ENCODE measurements around the gene MSS51. TPM values are rescaled to one million over a fixed set of nuclear protein-coding genes. Genes with fewer than 3 reads are reported as not detected.

Gene MSS51
- total and polyA plus RNA-seq, 2 donors (not counting 3 experiments of a cell fraction or from before 2014, with no cell fraction given): 1.8 to 3.5 TPM

- POLR2A ChIA-PET: interaction anchor here (0.5 kb wide), 1 partner anchor 127 kb away, joined by 3 read pairs; no protein-coding TSS in a partner anchor
- peaks cover 3% of the 10 kb centered on the region for H3K9me1 ChIP-seq (replicated peaks; ENCODE audit: control insufficient read depth, extremely low read depth, insufficient read depth, low read length)
- H3K36me3 ChIP-seq (ENCODE audit: control insufficient read depth in 2 of 2, extremely low read depth in 1 of 2, insufficient read depth in 2 of 2, low read length in 2 of 2): peaks cover 0 to 3% of the 10 kb centered on the region in 2 experiments
- no peaks in the 10 kb centered on the region for H3K9me3 ChIP-seq (replicated peaks; ENCODE audit: control insufficient read depth, insufficient read depth, low read length)
- no peak for TF ChIP-seq POLR2AphosphoS5 (IDR thresholded peaks at IDR 0.05; ENCODE audit: insufficient read depth, low read depth, low read length)
- TF ChIP-seq POLR2A (IDR thresholded peaks at IDR 0.05; ENCODE audit: low read depth, low read length): no peak
- no peak for TF ChIP-seq MAX (IDR thresholded peaks at IDR 0.05; ENCODE audit: insufficient read depth, insufficient read length)
- TF ChIP-seq CTCF (IDR thresholded peaks at IDR 0.05; ENCODE audit: extremely low read depth in 1 of 2, insufficient read depth in 1 of 2, low read depth in 1 of 2, low read length in 2 of 2): no peak
- TF ChIP-seq JUN (IDR thresholded peaks at IDR 0.05; ENCODE audit: borderline replicate concordance, insufficient read depth, insufficient read length, low read depth): no peak
- no peak for TF ChIP-seq GATA2 (IDR thresholded peaks at IDR 0.05; ENCODE audit: insufficient read depth, insufficient read length, low read depth, low read length)
- no peak for TF ChIP-seq FOS (IDR thresholded peaks at IDR 0.05; ENCODE audit: borderline replicate concordance, insufficient read depth, low read length)
- no peak for TF ChIP-seq MYC (IDR thresholded peaks at IDR 0.05; ENCODE audit: low read depth, low read length)
- TF ChIP-seq EZH2 (IDR thresholded peaks at IDR 0.05; ENCODE audit: borderline replicate concordance, low read depth, low read length, severe bottlenecking): no peak
- H3K79me2 ChIP-seq (ENCODE audit: control insufficient read depth, insufficient read depth, low read length): no peaks in the 10 kb centered on the region
- CTCF ChIA-PET: interaction anchor here (1.0 kb wide), 1 partner anchor 11 kb away, joined by 3 read pairs; no protein-coding TSS in a partner anchor
- no peak for DNase-seq (ENCODE audit: low read depth, low spot score)
- no peak overlapping the region for H2AFZ ChIP-seq (ENCODE audit: low read depth, low read length)
- no peak for FAIRE-seq
- BruUV-seq (replicated peaks): no TSS peak
- no peak overlapping the region for H3K9ac ChIP-seq (replicated peaks; ENCODE audit: extremely low read depth, insufficient read depth, low read length)
- no peaks in the 10 kb centered on the region for H3K27me3 ChIP-seq (ENCODE audit: control insufficient read depth in 2 of 2, insufficient read depth in 2 of 2, low read length in 2 of 2)
- H4K20me1 ChIP-seq (replicated peaks; ENCODE audit: control insufficient read depth, extremely low read depth, insufficient read depth, low read length): no peaks in the 10 kb centered on the region
- no peak overlapping the region for H3K27ac ChIP-seq (ENCODE audit: insufficient read depth, low read depth, low read length)
- H3K4me2 ChIP-seq (ENCODE audit: insufficient read depth, low read length): no peak overlapping the region
- intact Hi-C loops (cut with micrococcal nuclease) (no loop called here), dilution Hi-C loops (cut with MboI; ENCODE audit: extremely low pct_ligation_motif_present, low sequenced_read_pairs) (no loop called here)
- H3K4me1 ChIP-seq (ENCODE audit: control insufficient read depth, extremely low read depth, insufficient read depth, low read length): no peaks in the 10 kb centered on the region
- H3K4me3 ChIP-seq (replicated peaks in 1 of 3; ENCODE audit: insufficient read depth in 1 of 3, low read depth in 1 of 3, low read length in 3 of 3): no peak overlapping the region
These were observed 469 bp downstream of the MSS51 start for GRCh38 chr10:73432646-73433537.
